GM20431 (cell line): ENCODE measurements around the gene PSME2.

ENCODE experiments used
- in situ Hi-C: fragments of 300-500 bp; cut with MseI, MboI; formaldehyde crosslinking; loops from one replicate; pipeline ENCODE4 v1.15.0; 2020; ENCODE audit warnings: low sequenced_read_pairs; ENCODE audit not compliant: unreplicated experiment

Gene PSME2

GRCh38 chr14:24146453-24146977, at the start of gene PSME2:
TSS of gene PSME2 (minus strand) at chr14:24146610. CDS start at chr14:24146581, 29 bp downstream.
- in situ Hi-C loops = no loop called here

GRCh38 chr14:24195186-24196070, 49.0 kb upstream of the PSME2 start, which contains the start of gene TM9SF1:
TSS of gene TM9SF1 (minus strand) at chr14:24195441. CDS start at chr14:24195019, 422 bp downstream.
- in situ Hi-C loops = no loop called here

- in situ Hi-C loops = no loop called here
Observed at GRCh38 chr14:24194873-24195185, 48.4 kb upstream of the PSME2 start.

- in situ Hi-C loops = no loop called here
Observed at GRCh38 chr14:24194186-24194872, 47.9 kb upstream of the PSME2 start.

GRCh38 chr14:24192933-24193332, 46.5 kb upstream of the PSME2 start:
- in situ Hi-C loops = no loop called here

- in situ Hi-C loops = no loop called here
Observed at GRCh38 chr14:24190416-24190815, 44.0 kb upstream of the PSME2 start.

GRCh38 chr14:24189460-24189859, 43.0 kb upstream of the PSME2 start:
- in situ Hi-C loops = no loop called here

GRCh38 chr14:24189059-24189375, 42.6 kb upstream of the PSME2 start:
- in situ Hi-C loops = no loop called here

- in situ Hi-C loops = no loop called here
Observed at GRCh38 chr14:24188251-24189058, 42.0 kb upstream of the PSME2 start, which contains the start of gene IPO4. TSS of gene IPO4 (minus strand) at chr14:24188816. CDS start at chr14:24188787, 29 bp downstream.

GRCh38 chr14:24187539-24187915, 41.1 kb upstream of the PSME2 start:
- in situ Hi-C loops = no loop called here

GRCh38 chr14:24186831-24187538, 40.6 kb upstream of the PSME2 start:
- in situ Hi-C loops = no loop called here

GRCh38 chr14:24185741-24186140, 39.3 kb upstream of the PSME2 start:
- in situ Hi-C loops = no loop called here

- in situ Hi-C loops = no loop called here
Observed at GRCh38 chr14:24185026-24185425, 38.6 kb upstream of the PSME2 start.

GRCh38 chr14:24184104-24184970, 37.9 kb upstream of the PSME2 start:
- in situ Hi-C loops = no loop called here

- in situ Hi-C loops = no loop called here
Observed at GRCh38 chr14:24183014-24183481, 36.6 kb upstream of the PSME2 start.

GRCh38 chr14:24182110-24182882, 35.9 kb upstream of the PSME2 start:
- in situ Hi-C loops = no loop called here

GRCh38 chr14:24181371-24182077, 35.1 kb upstream of the PSME2 start:
- in situ Hi-C loops = no loop called here
